Measurements from ENCODE around the gene FIGN. TPM values are rescaled to one million over a fixed set of nuclear protein-coding genes. Genes with fewer than 3 reads are reported as not detected.

The FIGN gene, protein sequence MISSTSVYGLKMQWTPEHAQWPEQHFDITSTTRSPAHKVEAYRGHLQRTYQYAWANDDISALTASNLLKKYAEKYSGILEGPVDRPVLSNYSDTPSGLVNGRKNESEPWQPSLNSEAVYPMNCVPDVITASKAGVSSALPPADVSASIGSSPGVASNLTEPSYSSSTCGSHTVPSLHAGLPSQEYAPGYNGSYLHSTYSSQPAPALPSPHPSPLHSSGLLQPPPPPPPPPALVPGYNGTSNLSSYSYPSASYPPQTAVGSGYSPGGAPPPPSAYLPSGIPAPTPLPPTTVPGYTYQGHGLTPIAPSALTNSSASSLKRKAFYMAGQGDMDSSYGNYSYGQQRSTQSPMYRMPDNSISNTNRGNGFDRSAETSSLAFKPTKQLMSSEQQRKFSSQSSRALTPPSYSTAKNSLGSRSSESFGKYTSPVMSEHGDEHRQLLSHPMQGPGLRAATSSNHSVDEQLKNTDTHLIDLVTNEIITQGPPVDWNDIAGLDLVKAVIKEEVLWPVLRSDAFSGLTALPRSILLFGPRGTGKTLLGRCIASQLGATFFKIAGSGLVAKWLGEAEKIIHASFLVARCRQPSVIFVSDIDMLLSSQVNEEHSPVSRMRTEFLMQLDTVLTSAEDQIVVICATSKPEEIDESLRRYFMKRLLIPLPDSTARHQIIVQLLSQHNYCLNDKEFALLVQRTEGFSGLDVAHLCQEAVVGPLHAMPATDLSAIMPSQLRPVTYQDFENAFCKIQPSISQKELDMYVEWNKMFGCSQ
- total RNA-seq: not detected in 2 replicates

DNA sequence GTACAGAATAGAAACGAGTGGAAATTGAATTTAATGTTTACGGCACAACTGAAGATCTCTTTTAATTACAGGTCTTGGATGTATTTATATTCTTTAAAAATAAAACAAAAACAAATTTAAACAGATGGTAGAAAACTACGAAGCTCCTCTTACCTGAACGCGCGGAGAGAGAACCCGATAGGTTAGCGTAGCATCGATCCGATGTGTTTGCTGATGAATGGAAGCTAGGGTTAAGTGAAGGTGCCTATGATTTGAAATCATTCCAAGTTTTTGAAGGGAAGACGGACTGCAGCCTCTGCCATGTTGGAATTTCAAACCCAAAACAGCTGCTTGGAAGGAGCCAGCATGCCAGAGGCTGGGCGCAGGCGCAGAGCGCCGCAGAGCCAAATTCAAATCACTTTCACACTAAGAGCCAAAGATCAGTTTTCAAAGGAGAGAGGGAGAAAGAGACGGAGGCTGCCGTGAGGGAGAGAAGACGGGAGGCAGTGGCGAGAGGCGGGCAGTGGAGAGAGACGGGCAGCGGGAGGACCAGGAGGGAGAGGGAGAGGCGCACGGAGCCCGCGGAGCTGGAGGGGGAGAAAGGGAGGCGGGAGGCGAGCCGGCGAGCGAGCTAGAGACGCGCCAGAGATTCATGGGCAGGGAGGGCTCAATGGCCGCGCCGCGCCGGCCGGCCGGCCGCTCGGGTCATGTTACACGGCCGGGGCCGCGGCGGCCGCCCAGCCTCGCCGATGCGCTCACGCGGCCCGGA is at the start of gene FIGN:
TSS of gene FIGN (minus strand) at position 324 of the 748 bp plus-strand sequence. CDS start 1,081 bp downstream, outside the sequence.
- no peak within 1 kb of the TSS for H3K27ac Mint-ChIP-seq
- no peaks in the 10 kb centered on the region for H3K36me3 Mint-ChIP-seq (ENCODE audit: low read depth)
- H3K27me3 Mint-ChIP-seq (ENCODE audit: insufficient read depth): peaks cover 40% of the 10 kb centered on the region
- H3K9me3 Mint-ChIP-seq: no peaks in the 10 kb centered on the region
- H3K4me1 Mint-ChIP-seq (ENCODE audit: low read depth): no peaks in the 10 kb centered on the region
- H3K4me3 Mint-ChIP-seq: no peak within 1 kb of the TSS
- DNase-seq (ENCODE audit: low spot score): no peak
- intact Hi-C loops (cut with micrococcal nuclease): no loop called here

DNA sequence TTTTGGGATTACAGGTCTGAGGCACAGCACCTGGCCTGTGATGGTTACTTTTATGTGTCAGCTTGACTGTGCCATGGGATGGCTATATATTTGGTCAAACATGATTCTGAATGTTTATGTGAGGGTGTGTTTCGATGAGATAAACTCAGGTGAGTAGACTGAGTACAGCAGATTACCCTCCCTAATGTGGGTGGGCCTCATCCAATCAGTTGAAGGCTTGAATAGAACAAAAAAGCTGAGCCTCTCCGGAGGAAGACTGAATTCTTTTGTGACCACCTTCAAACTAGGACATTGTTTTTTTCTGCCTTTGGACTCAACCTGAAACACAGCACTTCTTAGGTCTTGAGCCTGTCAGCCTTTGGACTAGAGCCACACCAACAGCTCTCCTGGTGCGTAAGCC is 49.4 kb upstream of the FIGN start:
- H3K9me3 Mint-ChIP-seq: peaks cover 4% of the 10 kb centered on the region
- intact Hi-C loops (cut with micrococcal nuclease): no loop called here
- H3K27me3 Mint-ChIP-seq (ENCODE audit: insufficient read depth): no peaks in the 10 kb centered on the region
- H3K4me3 Mint-ChIP-seq: no peak overlapping the region
- H3K27ac Mint-ChIP-seq: no peak overlapping the region
- H3K36me3 Mint-ChIP-seq (ENCODE audit: low read depth): no peaks in the 10 kb centered on the region
- H3K4me1 Mint-ChIP-seq (ENCODE audit: low read depth): no peaks in the 10 kb centered on the region
- no peak for DNase-seq (ENCODE audit: low spot score)

DNA sequence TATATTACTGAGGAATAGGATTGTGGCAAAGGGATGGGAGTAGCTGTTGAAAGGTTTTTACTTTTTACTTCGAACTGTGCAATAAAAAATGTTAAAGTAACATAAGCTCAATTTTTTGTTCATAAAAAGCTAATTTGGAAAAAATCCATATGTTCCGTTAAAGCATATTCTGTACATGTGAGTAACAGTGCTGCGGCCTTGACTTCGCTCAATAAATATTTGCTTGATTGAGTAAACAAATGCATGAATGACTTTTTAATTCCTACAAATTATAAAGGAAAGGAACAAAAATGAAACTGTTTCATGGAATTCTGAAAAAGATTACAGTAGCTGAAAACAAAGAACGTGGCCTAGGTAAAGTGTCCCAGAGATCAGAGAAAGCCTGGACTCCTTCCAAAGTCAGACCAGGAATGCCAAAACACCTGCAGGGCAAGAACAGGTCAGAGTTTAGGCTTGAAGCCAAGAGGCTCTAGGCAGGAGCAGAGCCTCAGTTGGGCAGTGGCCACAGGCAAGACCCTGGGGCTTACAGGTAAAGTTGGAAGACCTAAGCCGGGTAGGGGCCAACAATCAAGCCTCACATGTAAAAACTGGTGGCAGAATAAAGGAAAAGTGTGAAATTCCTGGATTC is 44.3 kb upstream of the FIGN start:
- no peak for DNase-seq (ENCODE audit: low spot score)
- intact Hi-C loops (cut with micrococcal nuclease): no loop called here
- Mint-ChIP-seq H3K27me3 (ENCODE audit: insufficient read depth) (no peaks in the 10 kb centered on the region), H3K27ac (no peak overlapping the region), H3K4me3 (no peak overlapping the region), H3K4me1 (ENCODE audit: low read depth) (no peaks in the 10 kb centered on the region), H3K36me3 (ENCODE audit: low read depth) (no peaks in the 10 kb centered on the region), H3K9me3 (peaks cover 6% of the 10 kb centered on the region)

DNA sequence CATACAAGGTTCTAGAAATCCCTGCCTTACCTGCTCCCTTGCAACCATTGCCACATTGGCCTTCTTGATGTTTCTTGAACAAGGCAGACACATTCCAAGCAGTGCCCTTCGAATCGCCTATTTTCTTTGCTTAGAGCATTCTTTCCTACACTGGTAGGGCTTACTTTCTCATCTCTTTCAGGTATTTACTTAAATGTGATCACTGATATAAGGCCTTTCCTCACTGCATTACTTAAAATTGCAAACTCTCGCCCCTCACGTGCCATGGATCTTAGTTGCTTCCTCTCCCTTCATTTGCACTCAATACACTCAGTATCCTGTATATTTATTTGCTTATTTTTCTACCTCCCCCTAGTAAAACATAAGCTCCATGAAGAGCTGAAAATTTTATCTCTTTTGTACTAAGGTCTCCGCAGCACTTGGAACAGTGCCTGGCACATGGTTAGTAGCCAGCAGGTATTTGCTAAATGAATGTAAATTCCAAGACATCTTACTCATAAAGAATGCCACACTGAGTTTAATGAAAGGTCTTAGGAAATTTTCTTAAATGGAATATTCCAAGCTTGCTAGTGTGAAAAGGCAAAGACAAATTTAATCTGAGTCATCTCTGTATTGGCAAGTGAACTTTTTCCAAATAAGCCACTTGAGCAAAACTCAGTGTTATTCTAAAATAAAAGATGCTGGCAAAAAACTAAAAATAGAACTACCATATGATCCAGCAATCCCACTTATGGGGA is 42.4 kb upstream of the FIGN start:
- peaks cover 6% of the 10 kb centered on the region for H3K9me3 Mint-ChIP-seq
- no peak overlapping the region for H3K27ac Mint-ChIP-seq
- no peak for DNase-seq (ENCODE audit: low spot score)
- no peaks in the 10 kb centered on the region for H3K27me3 Mint-ChIP-seq (ENCODE audit: insufficient read depth)
- no peak overlapping the region for H3K4me3 Mint-ChIP-seq
- H3K4me1 Mint-ChIP-seq (ENCODE audit: low read depth): no peaks in the 10 kb centered on the region
- H3K36me3 Mint-ChIP-seq (ENCODE audit: low read depth): no peaks in the 10 kb centered on the region
- intact Hi-C loops (cut with micrococcal nuclease): no loop called here

DNA sequence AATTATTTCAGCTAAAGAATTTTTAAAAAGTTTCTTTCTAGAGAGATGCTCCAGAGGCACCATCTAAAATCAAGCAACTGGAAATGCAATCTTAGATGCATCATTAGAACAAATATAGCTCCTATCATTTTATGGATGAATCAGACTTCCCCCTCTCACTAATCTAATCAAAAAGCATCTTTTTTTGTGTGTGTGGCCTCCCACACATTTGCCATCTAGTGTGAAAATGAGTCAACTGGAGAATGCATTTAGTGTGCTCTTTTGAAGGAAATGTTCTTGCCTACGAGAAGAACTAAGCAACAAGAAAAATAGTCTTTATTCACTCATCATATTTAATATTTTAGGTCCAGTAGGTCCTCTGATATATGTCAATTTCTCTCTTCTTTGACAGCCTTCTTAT is 39.5 kb upstream of the FIGN start:
- intact Hi-C loops (cut with micrococcal nuclease): no loop called here
- H3K27me3 Mint-ChIP-seq (ENCODE audit: insufficient read depth): no peaks in the 10 kb centered on the region
- H3K9me3 Mint-ChIP-seq: peaks cover 10% of the 10 kb centered on the region
- H3K36me3 Mint-ChIP-seq (ENCODE audit: low read depth): no peaks in the 10 kb centered on the region
- no peaks in the 10 kb centered on the region for H3K4me1 Mint-ChIP-seq (ENCODE audit: low read depth)
- no peak for DNase-seq (ENCODE audit: low spot score)
- no peak overlapping the region for H3K27ac Mint-ChIP-seq
- no peak overlapping the region for H3K4me3 Mint-ChIP-seq

DNA sequence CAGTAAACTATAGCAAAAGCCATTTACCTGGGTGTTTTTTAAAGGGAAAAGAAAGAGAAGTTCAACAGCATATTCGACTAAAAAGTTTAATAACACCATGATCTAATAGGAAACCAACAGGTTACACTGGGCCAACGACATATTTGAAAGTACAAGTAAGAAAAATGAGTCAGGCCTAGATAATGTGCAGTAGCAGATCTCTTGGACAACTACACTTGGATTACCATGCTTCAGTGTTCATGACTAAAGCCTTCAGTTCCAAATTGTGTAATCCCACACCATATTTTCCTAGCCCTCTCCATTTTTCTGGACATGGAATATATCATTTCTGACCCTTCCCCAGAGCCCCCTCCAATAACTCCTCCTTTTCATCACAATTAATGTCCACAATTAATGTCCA is 39.1 kb upstream of the FIGN start:
- Mint-ChIP-seq H3K27ac (no peak overlapping the region), H3K4me1 (ENCODE audit: low read depth) (no peaks in the 10 kb centered on the region), H3K9me3 (peaks cover 10% of the 10 kb centered on the region), H3K27me3 (ENCODE audit: insufficient read depth) (no peaks in the 10 kb centered on the region), H3K4me3 (no peak overlapping the region), H3K36me3 (ENCODE audit: low read depth) (no peaks in the 10 kb centered on the region)
- intact Hi-C loops (cut with micrococcal nuclease): no loop called here
- no peak for DNase-seq (ENCODE audit: low spot score)

DNA sequence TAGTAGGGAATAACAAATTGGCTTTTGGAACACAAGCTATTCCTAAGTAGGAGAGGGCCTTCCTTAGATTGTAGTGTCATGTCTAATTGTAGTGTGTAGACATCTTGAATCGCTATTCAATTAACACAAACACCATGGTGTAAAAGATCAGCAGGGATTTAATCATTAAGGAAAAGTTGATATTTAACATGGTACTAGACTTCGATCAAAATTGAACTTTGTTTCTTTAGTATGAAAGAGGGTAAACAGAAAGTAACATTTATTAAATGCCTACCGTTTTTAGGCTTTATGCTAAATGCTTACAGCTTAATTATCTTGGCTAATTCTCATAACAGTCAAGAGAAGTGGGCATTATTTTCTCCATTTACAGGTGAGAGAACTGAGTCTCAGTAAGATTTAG is 37.5 kb upstream of the FIGN start:
- intact Hi-C loops (cut with micrococcal nuclease): no loop called here
- Mint-ChIP-seq H3K4me3 (no peak overlapping the region), H3K4me1 (ENCODE audit: low read depth) (no peaks in the 10 kb centered on the region), H3K27me3 (ENCODE audit: insufficient read depth) (no peaks in the 10 kb centered on the region), H3K9me3 (peaks cover 9% of the 10 kb centered on the region), H3K36me3 (ENCODE audit: low read depth) (no peaks in the 10 kb centered on the region), H3K27ac (no peak overlapping the region)
- DNase-seq (ENCODE audit: low spot score): no peak

DNA sequence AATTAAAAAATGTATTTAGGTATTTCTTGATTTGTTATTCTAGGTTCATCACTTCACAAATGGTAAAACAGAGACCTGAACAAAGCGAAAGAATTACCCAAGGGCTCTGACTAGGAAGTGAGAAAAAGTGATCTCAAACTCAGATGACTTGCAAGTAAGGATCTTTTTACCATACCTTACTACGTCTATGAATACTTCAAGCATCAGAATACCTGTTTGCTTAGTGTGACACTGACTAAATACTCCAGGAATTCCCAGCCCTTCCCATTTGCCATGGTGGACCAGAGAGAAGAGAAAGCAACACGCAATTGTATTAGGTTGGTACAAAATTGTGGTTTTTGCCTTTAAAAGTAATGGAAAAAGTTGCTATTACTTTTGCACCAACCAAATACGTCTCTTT is 35.8 kb upstream of the FIGN start:
- Mint-ChIP-seq H3K36me3 (ENCODE audit: low read depth) (no peaks in the 10 kb centered on the region), H3K9me3 (peaks cover 4% of the 10 kb centered on the region), H3K4me1 (ENCODE audit: low read depth) (no peaks in the 10 kb centered on the region), H3K27me3 (ENCODE audit: insufficient read depth) (no peaks in the 10 kb centered on the region), H3K4me3 (no peak overlapping the region), H3K27ac (no peak overlapping the region)
- intact Hi-C loops (cut with micrococcal nuclease): no loop called here
- no peak for DNase-seq (ENCODE audit: low spot score)

DNA sequence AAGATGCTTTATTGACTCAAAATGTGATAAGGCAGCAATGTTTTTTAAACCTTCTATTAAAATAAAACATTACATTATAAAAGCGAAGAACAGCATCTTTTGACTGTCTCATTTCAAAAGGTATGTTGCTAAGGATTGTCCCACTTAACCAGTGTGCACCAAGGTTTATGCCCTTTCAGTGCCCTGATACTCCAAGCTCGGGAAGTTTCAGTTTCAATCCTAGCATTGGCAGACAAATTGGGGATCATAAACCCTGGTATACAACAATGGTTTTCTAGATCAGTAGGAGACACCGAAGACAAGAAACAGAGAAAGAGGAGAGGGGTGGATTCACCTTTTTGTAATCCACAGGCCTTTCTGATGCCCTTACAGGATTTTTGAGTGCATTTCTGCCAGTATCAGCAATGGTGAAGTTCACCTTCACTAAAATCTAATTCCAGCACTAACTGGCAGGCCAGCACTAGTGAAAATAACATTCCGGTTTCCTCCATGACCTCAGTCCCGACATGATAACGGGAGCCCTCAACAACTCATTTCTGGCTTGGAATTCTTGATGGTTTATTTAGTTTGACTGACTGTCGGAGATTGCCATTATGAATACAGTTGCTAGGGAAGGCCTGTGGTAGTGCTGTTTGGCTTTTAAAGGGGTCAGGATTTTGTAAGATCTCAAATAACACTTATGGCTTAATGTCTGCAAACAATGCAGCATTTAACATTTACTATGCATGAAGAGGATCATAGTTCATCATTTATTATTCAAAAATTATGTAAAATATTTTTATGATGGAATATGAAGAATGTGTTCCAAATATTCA is 33.3 kb upstream of the FIGN start:
- Mint-ChIP-seq H3K4me1 (ENCODE audit: low read depth) (no peaks in the 10 kb centered on the region), H3K27me3 (ENCODE audit: insufficient read depth) (no peaks in the 10 kb centered on the region), H3K4me3 (no peak overlapping the region), H3K27ac (no peak overlapping the region), H3K36me3 (ENCODE audit: low read depth) (no peaks in the 10 kb centered on the region), H3K9me3 (peaks cover 4% of the 10 kb centered on the region)
- DNase-seq (ENCODE audit: low spot score): no peak
- intact Hi-C loops (cut with micrococcal nuclease): no loop called here

DNA sequence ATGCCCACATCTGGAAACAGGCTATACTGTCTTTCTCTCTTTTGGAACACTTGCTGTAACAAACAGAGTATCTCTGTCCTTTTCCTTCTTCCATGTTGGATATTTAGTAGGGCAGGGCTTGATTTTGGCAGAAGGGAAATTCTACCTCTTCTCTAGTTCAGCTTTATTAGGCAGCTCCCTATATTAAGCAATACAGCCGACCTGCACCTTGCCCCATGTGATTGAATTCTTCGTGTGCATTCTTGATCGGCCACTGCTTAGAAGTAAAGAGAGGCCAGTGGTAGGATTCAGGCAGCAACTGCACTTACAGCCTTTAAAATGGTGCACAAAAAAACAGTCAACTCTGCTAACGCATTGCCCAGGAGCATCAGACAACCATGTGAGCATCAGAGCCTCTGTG is 31.3 kb upstream of the FIGN start:
- DNase-seq (ENCODE audit: low spot score): no peak
- Mint-ChIP-seq H3K27me3 (ENCODE audit: insufficient read depth) (no peaks in the 10 kb centered on the region), H3K4me1 (ENCODE audit: low read depth) (no peaks in the 10 kb centered on the region), H3K4me3 (no peak overlapping the region), H3K9me3 (peaks cover 2% of the 10 kb centered on the region), H3K27ac (no peak overlapping the region), H3K36me3 (ENCODE audit: low read depth) (no peaks in the 10 kb centered on the region)
- intact Hi-C loops (cut with micrococcal nuclease): no loop called here

DNA sequence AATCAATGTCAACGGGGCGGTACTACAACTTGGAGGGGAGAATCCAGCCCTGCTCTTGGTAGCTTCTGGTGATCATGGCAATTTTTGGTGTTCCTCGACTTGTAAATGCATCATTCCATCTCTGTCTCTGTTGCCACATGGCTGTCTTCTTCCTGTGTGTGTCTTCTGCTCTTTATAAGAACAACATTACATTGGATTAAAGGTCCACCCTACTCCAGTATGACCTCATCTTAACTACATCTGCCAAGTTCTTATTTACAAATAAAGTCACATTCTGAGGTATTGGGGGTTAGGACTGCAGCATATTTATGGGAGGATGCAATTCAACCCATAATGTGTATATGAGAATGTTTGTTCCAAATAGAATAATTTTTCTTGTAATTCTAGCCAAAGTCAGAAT is 28.8 kb upstream of the FIGN start:
- no peaks in the 10 kb centered on the region for H3K4me1 Mint-ChIP-seq (ENCODE audit: low read depth)
- H3K27ac Mint-ChIP-seq: no peak overlapping the region
- H3K9me3 Mint-ChIP-seq: no peaks in the 10 kb centered on the region
- intact Hi-C loops (cut with micrococcal nuclease): no loop called here
- H3K4me3 Mint-ChIP-seq: no peak overlapping the region
- no peaks in the 10 kb centered on the region for H3K27me3 Mint-ChIP-seq (ENCODE audit: insufficient read depth)
- no peak for DNase-seq (ENCODE audit: low spot score)
- no peaks in the 10 kb centered on the region for H3K36me3 Mint-ChIP-seq (ENCODE audit: low read depth)

DNA sequence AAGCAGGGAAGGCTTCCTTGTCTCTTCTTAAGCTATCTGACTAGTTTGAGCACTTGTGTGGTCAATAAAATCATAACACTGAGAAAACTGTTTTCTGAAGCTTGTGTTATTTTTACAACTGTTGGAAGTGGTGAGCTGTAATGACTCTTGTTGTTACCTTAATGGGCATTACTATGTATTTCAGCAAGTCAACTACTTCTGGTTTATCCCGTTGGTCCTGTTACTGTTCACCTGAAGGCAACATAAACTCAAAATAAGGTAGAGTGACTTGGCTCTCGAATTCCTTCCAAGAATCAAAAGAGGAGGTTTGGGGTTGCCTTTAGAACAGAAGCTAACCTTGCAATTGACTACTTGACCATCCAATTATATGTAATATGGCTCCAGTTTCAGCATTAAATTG is 23.2 kb upstream of the FIGN start:
- intact Hi-C loops (cut with micrococcal nuclease): no loop called here
- Mint-ChIP-seq H3K4me1 (ENCODE audit: low read depth) (no peaks in the 10 kb centered on the region), H3K9me3 (no peaks in the 10 kb centered on the region), H3K27ac (no peak overlapping the region), H3K27me3 (ENCODE audit: insufficient read depth) (no peaks in the 10 kb centered on the region), H3K4me3 (no peak overlapping the region), H3K36me3 (ENCODE audit: low read depth) (no peaks in the 10 kb centered on the region)
- no peak for DNase-seq (ENCODE audit: low spot score)

Data from activated T-helper 1 cell treated with anti-CD3 and anti-CD28 coated beads, Interleukin-12 subunit alpha, Interleukin-12 subunit beta, Interleukin-2, Interleukin-4 antibody, amounts not matched to agents 30 ng/mL and 10 ng/mL and 1 ng/mL, durations not matched to agents 14 hours and 24 hours and 36 hours (primary cell).